ENCODE data around the gene CHFR.
"Not testable (repeated sequence)": the region's sequence is repeated elsewhere in the genome, so short reads cannot be mapped to it uniquely, and the experiment has no call there.

The CHFR gene

DNA sequence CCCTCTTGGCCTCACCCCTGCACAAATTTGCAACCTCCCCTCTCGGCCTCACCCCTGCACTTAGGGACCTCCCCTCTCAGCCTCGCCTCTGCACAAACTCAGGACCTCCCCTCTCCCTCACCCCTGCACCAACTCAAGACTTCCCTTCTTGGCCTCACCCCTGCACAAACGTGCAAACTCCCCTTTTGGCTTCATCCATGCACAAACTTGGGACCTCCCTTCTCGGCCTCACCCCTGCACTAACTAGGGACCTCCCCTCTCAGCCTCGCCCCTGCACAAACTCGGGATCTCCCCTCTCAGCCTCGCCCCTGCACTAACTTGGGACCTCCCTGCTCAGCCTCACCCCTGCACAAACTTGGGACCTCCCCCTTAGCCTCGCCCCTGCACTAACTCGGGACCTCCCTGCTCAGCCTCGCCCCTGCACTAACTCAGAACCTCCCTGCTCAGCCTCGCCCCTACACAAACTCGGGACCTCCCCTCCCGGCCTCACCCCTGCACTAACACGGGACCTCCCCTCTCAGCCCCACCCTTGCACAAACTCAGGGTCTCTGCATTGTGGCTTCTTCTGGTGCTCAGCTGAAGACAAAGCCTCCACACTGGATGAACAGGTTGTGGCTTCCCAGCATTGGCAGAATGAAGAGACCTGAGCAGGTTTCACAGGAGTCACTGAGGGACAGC lies 47.7 kb downstream of the CHFR start:
- no peak for DNase-seq (ENCODE audit: low spot score)

DNA sequence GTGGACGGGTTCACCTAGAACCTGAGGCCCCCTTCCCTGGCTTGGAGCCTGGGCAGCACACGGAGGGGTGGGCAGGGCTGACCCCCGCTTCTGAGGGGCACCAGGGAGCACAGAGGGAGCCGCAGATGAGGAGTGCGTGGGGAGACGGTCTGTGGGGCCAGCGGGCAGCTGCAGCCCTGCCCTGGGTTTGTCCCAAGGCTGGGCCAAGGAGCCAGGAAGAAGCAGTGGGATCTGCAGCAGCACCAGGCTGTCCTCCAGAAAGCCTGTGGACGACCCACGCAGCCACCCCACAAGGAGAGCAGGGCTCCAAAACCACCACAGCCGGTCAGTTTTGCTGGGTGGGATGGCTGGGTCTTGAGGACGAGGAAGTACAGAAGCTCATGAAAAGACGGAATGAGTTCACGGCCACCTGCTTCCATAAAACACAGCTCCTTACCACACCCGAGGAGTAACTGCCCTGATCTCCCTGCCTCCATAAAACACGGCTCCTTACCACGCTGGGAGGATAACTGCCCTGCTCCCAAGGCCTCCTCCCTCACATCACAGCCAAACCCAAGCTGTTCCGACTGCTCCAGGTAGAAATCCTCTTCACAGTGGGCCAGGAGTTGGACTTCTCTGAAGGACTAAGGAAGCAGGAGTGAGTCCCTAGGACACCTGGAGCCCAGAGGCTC lies 48.9 kb downstream of the CHFR start:
- no peak for DNase-seq (ENCODE audit: low spot score)

- no peak for DNase-seq (ENCODE audit: low spot score)
These were observed 49.6 kb downstream of the CHFR start for GRCh38 chr12:132837693-132838409.

DNA sequence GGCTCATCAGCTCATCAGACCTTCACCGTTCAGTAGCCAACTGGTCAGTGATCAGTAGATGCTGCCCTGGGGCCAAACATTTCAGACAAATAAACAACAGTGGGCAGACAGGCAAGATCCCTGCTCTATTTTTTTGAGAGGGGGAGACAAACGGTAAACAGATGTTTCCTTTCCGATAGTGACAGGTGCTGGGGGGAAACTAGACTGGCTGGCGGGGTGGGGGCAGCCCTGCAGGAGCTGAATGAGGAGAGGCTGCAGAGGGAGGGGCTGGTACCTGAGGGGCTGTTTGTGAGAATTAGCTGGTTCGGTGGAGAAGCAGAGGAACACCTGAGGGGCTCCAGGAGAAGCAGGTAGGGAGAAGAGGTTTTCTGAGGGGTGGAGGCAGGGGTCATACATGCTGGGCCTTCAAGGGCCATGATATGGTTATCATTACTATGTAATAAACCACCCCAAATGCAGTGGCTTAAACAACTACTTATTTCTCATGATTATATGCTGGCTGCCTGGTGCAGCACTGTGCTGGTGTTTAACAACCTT lies 50.5 kb downstream of the CHFR start:
- no peak for DNase-seq (ENCODE audit: low spot score)

DNA sequence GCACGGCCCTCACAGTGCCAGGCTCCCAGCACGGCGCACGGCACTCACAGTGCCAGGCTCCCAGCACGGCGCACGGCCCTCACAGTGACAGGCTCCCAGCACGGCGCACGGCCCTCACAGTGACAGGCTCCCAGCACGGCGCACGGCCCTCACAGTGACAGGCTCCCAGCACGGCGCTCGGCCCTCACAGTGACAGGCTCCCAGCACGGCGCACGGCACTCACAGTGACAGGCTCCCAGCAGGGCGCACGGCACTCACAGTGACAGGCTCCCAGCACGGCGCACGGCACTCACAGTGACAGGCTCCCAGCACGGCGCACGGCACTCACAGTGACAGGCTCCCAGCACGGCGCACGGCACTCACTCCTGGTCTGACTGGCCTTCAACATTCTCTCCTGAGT lies 51.2 kb downstream of the CHFR start:
- not testable (repeated sequence) for DNase-seq (ENCODE audit: low spot score)

GRCh38 chr12:132835076-132836025 lies 52.1 kb downstream of the CHFR start:
- no peak for DNase-seq (ENCODE audit: low spot score)

DNA sequence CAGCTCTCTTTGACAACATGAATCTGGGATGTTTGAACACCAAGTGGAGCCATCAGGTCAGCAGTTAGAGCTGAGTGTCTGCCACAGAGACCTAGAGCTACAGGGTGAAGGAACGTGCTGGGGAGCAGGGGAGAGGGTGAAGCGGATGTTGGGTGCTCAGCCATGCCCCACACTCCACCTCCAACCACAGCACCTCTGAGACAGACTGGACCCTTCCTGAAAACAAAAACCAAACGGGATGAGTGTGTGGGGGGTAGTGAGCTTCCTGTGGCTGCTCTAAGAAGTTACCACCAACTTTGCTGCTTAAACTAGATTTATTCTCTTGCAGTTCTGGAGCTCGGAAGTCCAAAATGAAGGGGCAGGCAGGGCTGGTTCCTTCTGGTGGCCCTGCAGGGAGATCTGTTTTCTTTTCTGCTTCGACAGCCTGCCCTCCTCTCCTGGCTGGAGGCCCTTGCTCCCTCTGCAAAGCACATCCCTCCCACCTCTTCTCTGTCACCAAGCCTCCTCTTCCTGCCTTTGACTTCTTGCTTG lies 53.2 kb downstream of the CHFR start:
- no peak for DNase-seq (ENCODE audit: low spot score)

- DNase-seq (ENCODE audit: low spot score), result no peak
These were observed 54.1 kb downstream of the CHFR start for GRCh38 chr12:132833341-132833740.

DNA sequence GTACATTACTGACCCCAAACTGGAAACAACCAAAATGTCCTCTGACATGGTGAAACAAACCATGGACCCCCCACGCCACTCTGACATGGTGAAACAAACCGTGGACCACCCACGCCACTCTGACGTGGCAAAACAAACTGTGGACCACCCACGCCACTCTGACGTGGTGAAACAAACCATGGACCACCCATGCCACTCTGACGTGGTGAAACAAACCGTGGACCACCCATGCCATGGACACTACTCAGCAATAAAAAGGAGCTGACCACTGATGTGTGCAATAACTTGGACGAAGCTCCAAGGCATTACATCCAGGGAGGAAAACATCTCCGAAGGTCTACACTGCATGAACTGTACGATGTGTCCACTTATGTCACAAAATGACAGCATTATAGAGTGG lies 55.6 kb downstream of the CHFR start:
- DNase-seq (ENCODE audit: low spot score), result no peak

DNA sequence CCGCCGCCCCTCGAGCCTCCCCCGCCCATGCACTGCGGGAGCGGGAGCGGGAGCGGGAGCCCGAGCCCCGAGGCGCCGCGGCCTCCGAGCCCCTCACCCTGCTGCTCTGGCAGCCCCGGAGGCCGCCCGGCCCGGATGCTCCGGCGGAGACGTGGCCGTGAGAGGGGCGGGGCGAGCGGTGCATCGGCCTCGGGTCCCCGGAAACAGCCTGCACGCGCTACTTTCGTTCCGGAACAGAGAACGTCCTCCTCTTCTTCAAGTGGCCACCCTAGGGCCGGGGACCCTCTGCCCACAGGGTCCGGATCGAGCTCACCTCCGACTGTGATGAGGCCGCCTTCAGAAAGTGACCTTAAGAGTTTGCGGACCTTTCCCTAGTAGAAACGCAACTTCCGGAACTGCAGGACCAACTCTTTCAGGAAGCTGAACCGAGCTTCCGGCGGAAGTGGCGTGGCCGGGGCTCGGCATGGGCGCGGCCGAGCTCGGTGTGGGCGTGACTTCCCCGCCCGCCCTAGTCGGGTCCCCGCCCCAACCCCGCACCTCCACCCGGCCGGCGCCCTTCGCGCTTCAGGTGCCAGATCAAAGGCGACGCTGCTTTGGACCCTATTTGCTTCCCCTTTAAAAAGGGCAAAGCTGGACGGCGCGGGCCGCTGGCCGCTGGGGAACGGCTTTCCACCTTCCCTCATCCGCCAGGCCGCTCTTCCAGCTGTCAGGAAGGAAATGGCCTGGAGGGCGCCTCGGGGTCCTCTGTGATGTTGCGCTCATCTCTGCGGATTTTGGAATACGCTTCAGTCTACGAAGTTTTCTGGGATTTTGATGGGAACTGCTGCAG lies 58.5 kb downstream of the CHFR start, which contains the start of gene GOLGA3:
Gene GOLGA3 (minus strand): TSS at position 164 of the 829 bp plus-strand sequence. CDS start 6,741 bp downstream, outside the sequence.
- peak; percentile 89 for DNase-seq (ENCODE audit: low spot score)

DNA sequence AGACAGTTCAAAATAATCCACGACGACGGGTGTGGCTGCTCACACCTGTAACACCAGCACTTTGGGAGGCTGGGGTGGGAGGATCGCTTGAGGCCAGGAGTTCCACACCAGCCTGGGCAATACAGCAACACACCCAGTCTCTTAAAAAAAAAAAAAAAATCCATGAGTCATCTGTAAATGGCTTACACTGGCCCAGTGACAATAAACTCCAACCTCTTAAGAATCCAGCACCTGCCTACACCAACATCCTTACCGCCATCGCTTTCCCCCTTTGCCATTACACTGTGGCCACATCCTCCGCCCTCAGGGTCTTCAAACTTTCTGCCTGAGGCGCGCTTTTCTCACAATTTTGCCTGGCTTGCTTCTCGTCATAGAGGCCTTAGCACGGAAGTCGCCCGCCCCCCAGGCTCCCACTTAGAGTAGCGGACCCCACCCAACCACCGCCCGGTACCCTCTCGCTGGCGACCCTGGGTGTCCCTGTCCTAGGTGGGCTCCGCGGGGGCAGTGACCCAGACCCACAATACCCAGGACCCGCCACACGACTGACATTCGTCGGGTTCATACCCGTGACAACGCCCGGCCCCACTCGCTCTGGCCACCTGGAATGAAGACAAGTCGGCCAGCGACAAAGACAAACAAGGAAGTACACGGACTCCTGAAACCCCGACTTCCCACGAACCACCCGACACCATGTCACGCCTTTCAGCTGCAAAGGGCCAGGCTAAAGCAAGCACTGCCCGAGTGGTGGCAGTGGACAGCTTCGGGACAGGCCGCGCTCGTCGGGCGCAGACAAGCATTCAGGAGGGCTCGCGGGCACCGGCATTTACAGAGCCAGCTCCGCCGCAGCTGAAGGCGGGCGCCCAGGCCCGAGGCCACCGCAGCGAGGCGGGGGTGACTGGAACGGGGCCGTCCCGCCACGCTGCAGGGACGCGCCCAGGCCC lies 59.4 kb downstream of the CHFR start:
- peak; percentile 10 for DNase-seq (ENCODE audit: low spot score)

DNA sequence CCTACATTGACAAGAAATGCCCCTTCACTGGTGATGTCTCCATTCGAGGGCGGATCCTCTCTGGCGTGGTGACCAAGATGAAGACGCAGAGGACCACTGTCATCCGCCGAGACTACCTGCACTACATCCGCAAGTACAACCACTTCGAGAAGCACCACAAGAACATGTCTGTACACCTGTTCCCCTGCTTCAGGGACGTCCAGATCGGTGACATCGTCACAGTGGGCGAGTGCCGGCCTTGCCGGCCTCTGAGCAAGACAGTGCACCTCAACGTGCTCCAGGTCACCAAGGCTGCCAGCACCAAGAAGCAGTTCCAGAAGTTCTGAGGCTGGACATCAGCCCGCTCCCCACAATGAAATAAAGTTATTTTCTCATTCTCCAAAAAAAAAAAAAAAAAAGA lies 61.5 kb downstream of the CHFR start:
- no peak for DNase-seq (ENCODE audit: low spot score)

DNA sequence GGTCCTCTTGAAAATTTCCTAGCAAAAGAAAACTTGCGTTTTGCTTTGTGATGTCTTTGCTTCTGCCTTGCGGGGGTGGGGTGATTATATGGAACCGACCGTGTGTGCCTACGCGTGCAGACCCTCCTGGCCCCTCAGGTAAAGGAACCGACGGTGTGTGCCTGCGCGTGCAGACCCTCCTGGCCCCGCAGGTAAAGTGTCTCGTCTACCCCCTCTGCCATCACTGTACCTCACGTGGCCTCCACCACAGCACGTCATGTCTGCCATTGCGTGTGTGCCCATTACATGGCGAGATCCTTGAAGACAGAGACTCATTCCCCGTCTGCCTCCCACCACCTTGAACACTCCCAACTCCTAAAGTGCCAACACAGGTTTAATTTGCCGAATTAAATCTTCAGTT lies 62.3 kb downstream of the CHFR start:
- no peak for DNase-seq (ENCODE audit: low spot score)

DNA sequence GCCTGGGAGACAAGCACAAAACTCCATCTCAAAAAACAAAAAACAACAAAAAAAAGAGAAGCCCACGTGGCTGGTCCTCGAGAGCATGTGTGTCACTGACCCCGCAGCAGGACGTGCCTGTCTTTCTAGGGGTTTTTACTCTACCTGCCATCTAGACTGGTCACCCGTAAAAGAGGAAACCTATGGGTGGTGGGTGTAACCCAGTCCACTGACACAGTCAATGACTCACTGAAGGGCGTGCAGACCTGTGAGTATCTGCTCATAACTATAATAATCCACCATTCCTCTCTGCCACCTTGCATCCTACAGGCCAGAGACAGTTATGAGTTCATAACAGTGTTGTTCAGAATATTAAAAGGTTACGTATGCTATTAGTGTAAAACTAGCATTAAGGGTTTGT lies 63.4 kb downstream of the CHFR start:
- DNase-seq (ENCODE audit: low spot score), result no peak

GRCh38 chr12:132818562-132818961 lies 68.8 kb downstream of the CHFR start:
- DNase-seq (ENCODE audit: low spot score), result no peak

- no peak for DNase-seq (ENCODE audit: low spot score)
These were observed 73.2 kb downstream of the CHFR start for GRCh38 chr12:132814232-132814631.

- no peak for DNase-seq (ENCODE audit: low spot score)
These were observed 74.0 kb downstream of the CHFR start for GRCh38 chr12:132813443-132813842.

- no peak for DNase-seq (ENCODE audit: low spot score)
These were observed 74.6 kb downstream of the CHFR start for GRCh38 chr12:132812631-132813305.

DNA sequence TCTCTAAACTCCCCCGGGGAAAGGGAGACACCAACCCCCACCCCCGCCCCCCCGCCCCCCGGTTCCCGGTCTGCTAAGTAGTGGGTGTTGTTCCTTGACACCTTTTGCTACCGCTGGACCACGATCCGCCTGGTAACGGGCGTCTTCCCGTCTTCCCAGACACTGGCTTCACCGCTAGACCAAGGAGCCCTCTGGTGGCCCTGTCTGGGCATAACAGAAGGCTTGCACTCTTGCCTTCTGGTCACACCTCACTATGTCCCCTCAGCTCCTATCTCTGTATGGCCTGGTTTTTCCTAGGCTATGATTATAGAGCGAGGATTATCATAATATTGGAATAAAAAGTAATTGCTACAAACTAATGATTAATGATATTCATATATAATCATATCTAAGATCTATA lies 78.0 kb downstream of the CHFR start:
- DNase-seq (ENCODE audit: low spot score), result not testable (repeated sequence)

Measured in globus pallidus (tissue), 1 donor.